GM12892 (cell line): Measurements from ENCODE around the gene GABRB2.

Experiments
- POLR2A ChIP-seq: IDR thresholded peaks from 2 replicates; pipeline ENCODE4 v1.6.1; 2011; ENCODE audit warnings: low read depth, low read length, control low read depth
- POLR2AphosphoS5 ChIP-seq: IDR thresholded peaks from 2 replicates; pipeline ENCODE4 v1.6.1; 2011; ENCODE audit warnings: low read depth, low read length, control low read depth

DNA sequence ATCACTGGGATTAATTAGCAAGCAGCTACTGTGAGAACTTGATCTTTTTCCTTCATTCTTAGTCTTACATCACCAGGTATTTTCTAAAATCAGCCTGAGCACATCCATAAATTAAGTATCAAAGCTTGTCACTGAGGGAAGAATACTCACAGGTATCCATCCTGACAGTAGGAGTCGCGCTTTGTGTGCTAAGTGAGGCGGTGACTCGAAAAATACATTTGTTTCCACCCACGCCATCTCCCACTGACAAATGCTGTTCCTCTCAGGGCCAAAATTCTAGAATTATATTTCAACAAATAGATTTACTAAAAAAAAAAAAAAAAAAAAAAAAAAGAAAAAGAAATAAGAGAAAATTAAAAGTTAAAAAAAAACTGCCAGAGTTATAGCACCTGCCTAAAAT lies 34.1 kb upstream of the GABRB2 start:
- TF ChIP-seq POLR2A (no peak), POLR2AphosphoS5 (no peak)
